Measurements from ENCODE around the gene AGER. TPM values are rescaled to one million over a fixed set of nuclear protein-coding genes. Genes with fewer than 3 reads are reported as not detected.

The AGER gene
- total and polyA plus RNA-seq, 9 of the 15 experiments (the other 6 are each of a cell fraction or from before 2014, with no cell fraction given) = 1.2 to 11.5 (median 4.1) TPM

- TF ChIP-seq TRIM24 (IDR thresholded peaks at IDR 0.05) = no peak; a peak in 2 of 4 replicates
- peak; percentile 25; the same call in 1 of the 2 replicates for TF ChIP-seq TFE3 (CRISPR knock-in tag; IDR thresholded peaks at IDR 0.05)
- no peak for TF ChIP-seq KLF13 (tag; IDR thresholded peaks at IDR 0.05; ENCODE audit: borderline replicate concordance, low read depth)
- TF ChIP-seq SRF (CRISPR knock-in tag; IDR thresholded peaks at IDR 0.05) = no peak
- TF ChIP-seq ZHX1 (conservative IDR thresholded peaks at IDR 0.05; ENCODE audit: low read length) = no peak
- TF ChIP-seq HIVEP1 (CRISPR knock-in tag; IDR thresholded peaks at IDR 0.05) = no peak
- no peak for TF ChIP-seq SP1 (CRISPR knock-in tag; IDR thresholded peaks at IDR 0.05)
- no peak for TF ChIP-seq CHCHD3 (CRISPR knock-in tag; IDR thresholded peaks at IDR 0.05)
- TF ChIP-seq, protein P1, sequence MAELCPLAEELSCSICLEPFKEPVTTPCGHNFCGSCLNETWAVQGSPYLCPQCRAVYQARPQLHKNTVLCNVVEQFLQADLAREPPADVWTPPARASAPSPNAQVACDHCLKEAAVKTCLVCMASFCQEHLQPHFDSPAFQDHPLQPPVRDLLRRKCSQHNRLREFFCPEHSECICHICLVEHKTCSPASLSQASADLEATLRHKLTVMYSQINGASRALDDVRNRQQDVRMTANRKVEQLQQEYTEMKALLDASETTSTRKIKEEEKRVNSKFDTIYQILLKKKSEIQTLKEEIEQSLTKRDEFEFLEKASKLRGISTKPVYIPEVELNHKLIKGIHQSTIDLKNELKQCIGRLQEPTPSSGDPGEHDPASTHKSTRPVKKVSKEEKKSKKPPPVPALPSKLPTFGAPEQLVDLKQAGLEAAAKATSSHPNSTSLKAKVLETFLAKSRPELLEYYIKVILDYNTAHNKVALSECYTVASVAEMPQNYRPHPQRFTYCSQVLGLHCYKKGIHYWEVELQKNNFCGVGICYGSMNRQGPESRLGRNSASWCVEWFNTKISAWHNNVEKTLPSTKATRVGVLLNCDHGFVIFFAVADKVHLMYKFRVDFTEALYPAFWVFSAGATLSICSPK (IDR thresholded peaks at IDR 0.05; ENCODE audit: borderline replicate concordance) = peak; percentile 99
- no peak for TF ChIP-seq NFE2 (IDR thresholded peaks at IDR 0.05; ENCODE audit: low read depth)
- TF ChIP-seq MYBL2 (IDR thresholded peaks at IDR 0.05; ENCODE audit: low read depth) = no peak
- no peak for TF ChIP-seq MYBL2 (CRISPR knock-in tag; IDR thresholded peaks at IDR 0.05; ENCODE audit: borderline replicate concordance)
- TF ChIP-seq, protein P2, sequence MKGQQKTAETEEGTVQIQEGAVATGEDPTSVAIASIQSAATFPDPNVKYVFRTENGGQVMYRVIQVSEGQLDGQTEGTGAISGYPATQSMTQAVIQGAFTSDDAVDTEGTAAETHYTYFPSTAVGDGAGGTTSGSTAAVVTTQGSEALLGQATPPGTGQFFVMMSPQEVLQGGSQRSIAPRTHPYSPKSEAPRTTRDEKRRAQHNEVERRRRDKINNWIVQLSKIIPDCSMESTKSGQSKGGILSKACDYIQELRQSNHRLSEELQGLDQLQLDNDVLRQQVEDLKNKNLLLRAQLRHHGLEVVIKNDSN (CRISPR knock-in tag; IDR thresholded peaks at IDR 0.05) = 0 out of 2 replicates have a peak, but pooled peaks have one; percentile 52
- TF ChIP-seq TRIM28 (IDR thresholded peaks at IDR 0.05) = peak; percentile 18; the same call in 1 of the 2 replicates
- TF ChIP-seq TFAM (CRISPR knock-in tag; conservative IDR thresholded peaks at IDR 0.05) = no peak
- TF ChIP-seq MCM3 (IDR thresholded peaks at IDR 0.05) = no peak
- TF ChIP-seq, protein P3, sequence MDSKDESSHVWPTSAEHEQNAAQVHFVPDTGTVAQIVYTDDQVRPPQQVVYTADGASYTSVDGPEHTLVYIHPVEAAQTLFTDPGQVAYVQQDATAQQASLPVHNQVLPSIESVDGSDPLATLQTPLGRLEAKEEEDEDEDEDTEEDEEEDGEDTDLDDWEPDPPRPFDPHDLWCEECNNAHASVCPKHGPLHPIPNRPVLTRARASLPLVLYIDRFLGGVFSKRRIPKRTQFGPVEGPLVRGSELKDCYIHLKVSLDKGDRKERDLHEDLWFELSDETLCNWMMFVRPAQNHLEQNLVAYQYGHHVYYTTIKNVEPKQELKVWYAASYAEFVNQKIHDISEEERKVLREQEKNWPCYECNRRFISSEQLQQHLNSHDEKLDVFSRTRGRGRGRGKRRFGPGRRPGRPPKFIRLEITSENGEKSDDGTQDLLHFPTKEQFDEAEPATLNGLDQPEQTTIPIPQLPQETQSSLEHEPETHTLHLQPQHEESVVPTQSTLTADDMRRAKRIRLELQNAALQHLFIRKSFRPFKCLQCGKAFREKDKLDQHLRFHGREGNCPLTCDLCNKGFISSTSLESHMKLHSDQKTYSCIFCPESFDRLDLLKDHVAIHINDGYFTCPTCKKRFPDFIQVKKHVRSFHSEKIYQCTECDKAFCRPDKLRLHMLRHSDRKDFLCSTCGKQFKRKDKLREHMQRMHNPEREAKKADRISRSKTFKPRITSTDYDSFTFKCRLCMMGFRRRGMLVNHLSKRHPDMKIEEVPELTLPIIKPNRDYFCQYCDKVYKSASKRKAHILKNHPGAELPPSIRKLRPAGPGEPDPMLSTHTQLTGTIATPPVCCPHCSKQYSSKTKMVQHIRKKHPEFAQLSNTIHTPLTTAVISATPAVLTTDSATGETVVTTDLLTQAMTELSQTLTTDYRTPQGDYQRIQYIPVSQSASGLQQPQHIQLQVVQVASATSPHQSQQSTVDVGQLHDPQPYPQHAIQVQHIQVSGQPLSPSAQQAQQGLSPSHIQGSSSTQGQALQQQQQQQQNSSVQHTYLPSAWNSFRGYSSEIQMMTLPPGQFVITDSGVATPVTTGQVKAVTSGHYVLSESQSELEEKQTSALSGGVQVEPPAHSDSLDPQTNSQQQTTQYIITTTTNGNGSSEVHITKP (IDR thresholded peaks at IDR 0.05; ENCODE audit: partially characterized antibody) = peak; percentile 39
These were observed 7.4 kb downstream of the AGER start (continued) for GRCh38 chr6:32176476-32177182.
